Heart left ventricle (tissue), 13 donors: ENCODE measurements around the gene ADAM17.

Source experiments
- POLR2A ChIP-seq, 2 donors: fragments of 450-650 bp; IDR thresholded peaks; one replicate each; pipeline ENCODE4 v1.6.1; 2017; ENCODE audit warnings: antibody characterized with exemption in 2 of 2, mild to moderate bottlenecking in 2 of 2, moderate library complexity in 2 of 2
- TF ChIP-seq, protein P1 (sequence below), 12 donors: fragments of 200-600 bp; sonication (generic) in 4 of 12; IDR thresholded peaks; one replicate each; pipeline versions ENCODE4 v1.5.0 to v1.8.0; 2018 to 2022; ENCODE audit warnings: antibody characterized with exemption in 12 of 12, mild to moderate bottlenecking in 5 of 12
- donor health status: ischemic (EF 13 %, LVEDD 7.1; RV severe dilation, severe dysfunction).
- donor health status: DM: no; HTN: yes; CAD: no.
- donor health status: DM: no; HTN: no; CAD: no.
- donor health status: ischemic (EF 25% LVEDD 6.9; RV normal size, moderate dysfunction).
- donor health status: ischemic (EF 25% LVEDD 5.7; RV mildly dilated, moderate dysfunction).
- donor health status: ischemic (EF 35%, LVEDD 5.7; RV mildly dilated, moderate dysfunction).
- donor health status: nonischemic (EF 11% LVEDD 7.7; RV severe dilation, severe dysfunction).
- donor health status: DM: yes; HTN: yes; CAD: no.
- donor health status: PGD.
- donor health status: ischemic (EF 29% LVEDD 5.4; RV normal size, mild dysfunction).
- donor health status: nonischemic (EF 23%, LVEDD 6.1; RV moderate dilation, normal function).

GRCh38 chr2:9467687-9468086 lies 87.9 kb downstream of the ADAM17 start:
- TF ChIP-seq, protein P1, sequence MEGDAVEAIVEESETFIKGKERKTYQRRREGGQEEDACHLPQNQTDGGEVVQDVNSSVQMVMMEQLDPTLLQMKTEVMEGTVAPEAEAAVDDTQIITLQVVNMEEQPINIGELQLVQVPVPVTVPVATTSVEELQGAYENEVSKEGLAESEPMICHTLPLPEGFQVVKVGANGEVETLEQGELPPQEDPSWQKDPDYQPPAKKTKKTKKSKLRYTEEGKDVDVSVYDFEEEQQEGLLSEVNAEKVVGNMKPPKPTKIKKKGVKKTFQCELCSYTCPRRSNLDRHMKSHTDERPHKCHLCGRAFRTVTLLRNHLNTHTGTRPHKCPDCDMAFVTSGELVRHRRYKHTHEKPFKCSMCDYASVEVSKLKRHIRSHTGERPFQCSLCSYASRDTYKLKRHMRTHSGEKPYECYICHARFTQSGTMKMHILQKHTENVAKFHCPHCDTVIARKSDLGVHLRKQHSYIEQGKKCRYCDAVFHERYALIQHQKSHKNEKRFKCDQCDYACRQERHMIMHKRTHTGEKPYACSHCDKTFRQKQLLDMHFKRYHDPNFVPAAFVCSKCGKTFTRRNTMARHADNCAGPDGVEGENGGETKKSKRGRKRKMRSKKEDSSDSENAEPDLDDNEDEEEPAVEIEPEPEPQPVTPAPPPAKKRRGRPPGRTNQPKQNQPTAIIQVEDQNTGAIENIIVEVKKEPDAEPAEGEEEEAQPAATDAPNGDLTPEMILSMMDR (IDR thresholded peaks at IDR 0.05), result no peak
- TF ChIP-seq POLR2A (IDR thresholded peaks at IDR 0.05), result no peak
